Smooth muscle cell of the umbilical artery (primary cell): ENCODE data around the gene TNK1. TPM values are rescaled to one million over a fixed set of nuclear protein-coding genes. Genes with fewer than 3 reads are reported as not detected.

Source experiments
- total RNA-seq: library from RNA; depleted of rRNA; stranded (reverse); fragments of >200 nt; gene quantifications from 2 replicates; pipeline ENCODE4 v1.2.3, GENCODE V29; 2014

TNK1 gene
- 0.09 and 1.2 TPM in 2 replicates for total RNA-seq

DNA sequence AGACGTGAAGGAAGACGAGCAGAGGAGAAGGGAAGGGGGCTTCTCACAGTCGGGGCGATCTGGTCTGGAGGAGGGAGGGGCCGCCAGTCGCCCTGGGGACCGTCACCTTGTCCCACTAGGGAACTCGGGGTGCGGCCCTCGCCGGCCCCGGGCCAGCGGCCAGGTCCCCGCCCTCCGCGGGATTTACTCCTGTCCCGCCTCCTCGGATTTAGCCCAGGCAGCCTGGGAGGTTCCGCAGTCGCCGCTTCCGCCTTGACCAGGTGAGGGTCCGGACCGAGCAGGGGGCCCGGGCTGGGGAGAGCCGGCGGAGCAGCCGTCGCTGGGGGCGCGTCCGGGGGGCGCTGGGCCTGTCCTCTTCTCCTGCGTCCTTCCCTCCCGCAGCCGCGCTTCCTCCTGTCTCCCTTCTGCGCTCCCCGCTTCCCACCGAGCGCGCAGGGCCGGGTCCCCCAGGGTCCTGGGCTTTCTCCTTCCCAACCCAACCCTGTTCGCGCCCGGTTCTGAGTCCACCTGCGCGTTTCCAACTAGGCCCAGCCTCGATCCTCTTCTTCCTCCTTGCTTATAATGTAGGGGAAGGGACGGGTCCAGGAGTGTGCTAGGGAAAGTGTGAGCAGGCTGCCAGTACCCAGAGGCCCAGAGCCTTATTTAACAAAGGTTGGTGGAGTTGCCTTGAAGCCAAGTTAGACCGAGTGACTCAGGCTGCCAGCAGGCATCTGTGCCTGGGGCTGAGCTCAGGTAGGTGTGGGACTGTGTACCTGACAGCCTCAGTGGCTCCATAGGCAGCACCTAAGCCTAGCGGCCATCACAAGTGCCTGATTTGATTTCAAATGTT is at the start of gene TNK1:
Gene TNK1 (plus strand): TSS at position 235 of the 829 bp plus-strand sequence. CDS start 1,838 bp downstream, outside the sequence.

DNA sequence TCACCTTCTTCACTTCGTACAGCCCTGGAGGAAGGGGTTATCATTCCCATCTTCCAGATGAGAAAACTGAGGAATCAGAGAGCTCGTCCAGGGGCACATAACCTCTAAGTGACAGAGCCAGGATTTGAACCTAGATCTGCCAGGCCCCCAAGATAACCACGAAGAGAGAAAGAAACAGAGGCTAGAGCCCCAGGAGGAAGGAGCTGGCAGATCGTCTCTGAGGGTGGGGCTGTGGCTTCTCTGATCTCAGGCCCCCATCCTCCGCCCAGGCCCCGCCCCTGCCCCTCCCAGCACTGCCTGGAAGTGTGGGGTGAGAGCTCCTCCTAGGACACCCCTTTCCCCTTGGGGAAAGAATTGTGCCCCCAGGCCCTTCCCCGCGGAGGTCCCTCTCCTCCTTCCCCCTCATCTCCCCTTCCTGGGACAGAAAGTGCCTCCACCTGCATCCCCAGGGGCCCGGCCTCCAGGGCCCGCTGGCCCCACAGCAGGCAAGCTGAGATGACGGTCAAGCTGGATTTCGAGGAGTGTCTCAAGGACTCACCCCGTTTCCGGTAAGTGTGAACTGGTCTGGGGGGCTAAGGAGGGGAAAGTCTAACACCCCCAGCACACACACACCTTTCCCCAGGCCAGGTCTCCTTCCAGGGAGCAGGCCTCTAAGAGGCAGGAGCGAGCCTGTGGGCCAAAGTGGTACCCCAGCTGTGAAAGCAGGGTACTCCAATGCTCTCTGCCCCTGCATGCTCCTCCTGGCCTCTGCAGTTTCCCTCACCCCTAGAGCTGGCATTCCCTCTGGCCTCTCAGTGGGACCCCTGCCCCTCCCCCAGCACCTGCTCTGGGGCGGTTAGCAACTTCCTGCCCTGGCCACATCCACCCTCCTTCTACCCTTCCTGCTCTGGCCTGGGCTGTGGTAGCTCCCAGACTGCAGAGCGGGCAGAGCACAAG is 44.4 kb upstream of the TNK1 start, which contains the start of gene ACAP1:
Gene ACAP1 (plus strand): TSS at position 290 of the 936 bp plus-strand sequence. CDS start 206 bp downstream, at position 496.

DNA sequence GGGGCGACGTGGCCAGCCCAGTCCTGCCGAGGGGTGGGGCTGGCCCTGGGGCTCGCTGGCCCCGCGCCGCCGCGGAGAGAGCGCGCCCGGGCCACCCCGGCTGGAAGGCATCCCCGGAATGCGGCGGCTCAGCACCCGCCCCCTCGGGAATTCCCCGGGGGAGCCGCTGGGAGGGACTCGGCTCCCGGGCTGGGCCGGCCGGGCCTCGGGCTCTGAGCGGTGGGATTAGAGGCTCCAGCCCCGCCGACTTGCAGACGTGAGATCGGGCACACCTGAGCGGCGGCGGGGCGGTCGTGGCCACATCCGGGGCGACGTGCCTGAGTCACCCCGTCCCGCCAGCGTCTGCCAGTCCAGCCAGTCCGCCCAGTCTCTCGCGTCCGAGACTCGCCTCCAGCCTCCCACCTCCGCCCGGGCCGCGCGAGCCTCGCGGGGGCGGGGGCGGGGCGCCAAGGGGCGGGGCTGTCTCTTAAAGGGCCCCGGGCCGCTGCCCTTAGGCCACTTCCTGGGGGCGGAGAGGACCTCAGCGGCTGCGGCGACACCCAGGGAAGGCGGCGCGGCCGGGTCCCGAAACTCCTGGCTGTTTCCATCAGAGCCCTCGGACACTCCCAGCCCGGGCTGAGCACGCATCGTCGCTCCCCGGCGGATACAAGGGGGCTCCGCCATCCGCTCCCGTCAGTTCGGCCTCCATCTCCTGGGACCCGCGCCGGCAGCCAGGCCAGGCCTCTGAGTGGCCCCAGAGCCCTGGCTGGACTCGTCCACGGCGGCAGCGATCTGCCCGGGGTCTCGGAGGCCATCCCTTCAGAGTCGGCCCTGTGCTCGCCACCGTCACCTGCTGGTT is 29.0 kb upstream of the TNK1 start, which contains the start of gene KCTD11:
Gene KCTD11 (plus strand): TSS at position 498 of the 838 bp plus-strand sequence.

DNA sequence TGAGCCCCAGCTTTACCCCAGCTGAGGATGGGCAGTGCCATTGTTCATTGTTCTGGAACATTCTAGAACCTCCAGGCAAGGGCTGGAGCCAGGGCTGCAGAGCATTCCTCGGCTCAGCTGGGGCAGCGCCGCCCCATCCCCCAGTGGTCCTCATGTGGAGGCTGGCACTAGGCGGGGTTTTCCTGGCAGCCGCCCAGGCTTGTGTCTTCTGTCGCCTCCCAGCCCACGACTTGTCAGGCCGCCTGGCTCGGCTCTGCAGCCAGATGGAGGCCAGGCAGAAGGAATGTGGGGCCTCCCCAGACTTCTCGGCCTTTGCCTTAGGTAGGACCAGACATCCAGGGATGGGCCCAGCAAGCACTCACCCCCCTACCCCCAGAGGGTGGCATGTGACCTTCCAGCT is 25.8 kb upstream of the TNK1 start, which contains the start of gene TMEM95:
Gene TMEM95 (plus strand): TSS at position 104 of the 400 bp plus-strand sequence. CDS start 49 bp downstream, at position 153.

DNA sequence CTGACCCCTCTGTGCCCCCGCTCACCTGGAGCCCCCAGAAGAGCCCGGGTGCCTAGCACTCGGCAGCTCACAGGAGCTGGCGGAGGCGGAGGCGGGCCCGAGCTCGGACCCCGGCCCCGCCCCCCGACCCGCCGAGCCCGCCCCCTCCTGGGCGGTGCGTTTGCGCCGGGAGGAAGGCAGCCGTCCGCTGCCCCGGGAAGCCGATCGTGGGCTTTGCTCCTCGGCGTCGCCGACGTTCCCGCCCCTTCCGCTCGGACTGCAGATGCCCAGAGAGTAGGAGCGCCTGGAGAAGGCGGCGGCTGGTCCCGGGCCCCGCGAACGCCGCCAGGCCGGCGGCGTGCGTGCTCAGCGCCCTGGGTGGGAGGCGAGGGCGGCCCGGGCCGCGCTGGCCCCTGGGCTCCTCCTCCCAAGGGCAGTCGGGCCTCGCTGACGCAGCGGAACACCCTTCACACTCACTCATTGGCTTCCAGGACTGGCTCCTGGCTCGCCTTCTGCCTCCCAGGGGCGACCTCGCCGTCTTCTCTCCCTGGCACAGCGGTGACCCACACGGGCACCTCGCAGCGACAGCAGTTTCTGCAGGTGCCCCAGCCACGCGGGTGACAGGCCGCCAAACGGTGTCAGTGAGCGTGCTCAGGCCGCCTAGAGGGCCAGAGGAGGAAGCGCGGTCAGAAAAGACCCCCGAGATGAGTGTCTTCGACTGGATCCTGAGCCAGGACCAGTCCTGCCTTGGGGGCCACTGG is 13.7 kb downstream of the TNK1 start, which contains the start of gene PLSCR3:
Gene PLSCR3 (minus strand): TSS at position 74 of the 740 bp plus-strand sequence. CDS start 415 bp downstream, outside the sequence.

DNA sequence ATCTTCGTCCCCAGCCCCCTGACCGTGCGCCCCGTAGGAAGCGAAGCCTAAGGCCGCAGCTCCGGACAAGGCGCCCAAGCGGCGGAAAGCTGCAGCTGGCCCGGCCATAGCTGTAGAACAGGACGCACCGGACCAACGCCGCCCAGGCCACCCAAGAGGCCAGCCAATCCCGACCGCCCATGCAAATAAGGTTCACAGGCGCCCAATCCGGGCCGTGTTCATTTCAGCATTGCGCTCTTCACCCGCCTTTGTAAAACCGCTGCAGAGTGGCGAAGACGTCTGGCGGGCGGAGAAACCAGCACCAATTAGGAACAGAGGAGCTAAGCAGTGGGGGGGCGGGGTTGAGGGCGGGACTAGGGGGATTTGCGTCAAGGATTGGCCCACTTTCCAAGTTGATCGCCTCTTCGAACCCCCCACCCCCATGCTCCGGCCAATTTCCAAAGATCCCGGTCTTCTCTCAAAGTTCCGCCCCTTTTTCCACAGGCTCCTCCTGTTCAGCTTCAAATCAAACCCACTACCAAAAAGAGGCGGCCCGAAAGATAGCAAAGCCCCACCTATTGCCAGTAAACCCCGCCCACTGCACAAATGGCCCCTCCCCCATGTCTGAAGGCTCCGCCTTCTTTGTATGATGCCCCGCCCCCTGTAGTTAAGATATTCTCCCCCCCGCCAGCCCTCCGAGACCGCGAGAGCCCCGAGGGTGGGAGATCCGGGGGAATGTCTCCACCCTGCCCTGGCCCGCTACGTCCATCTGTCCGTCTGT is 23.3 kb downstream of the TNK1 start, which contains the start of gene TMEM256:
Gene TMEM256 (minus strand): TSS at position 121 of the 760 bp plus-strand sequence. CDS start 13 bp downstream, at position 108.

DNA sequence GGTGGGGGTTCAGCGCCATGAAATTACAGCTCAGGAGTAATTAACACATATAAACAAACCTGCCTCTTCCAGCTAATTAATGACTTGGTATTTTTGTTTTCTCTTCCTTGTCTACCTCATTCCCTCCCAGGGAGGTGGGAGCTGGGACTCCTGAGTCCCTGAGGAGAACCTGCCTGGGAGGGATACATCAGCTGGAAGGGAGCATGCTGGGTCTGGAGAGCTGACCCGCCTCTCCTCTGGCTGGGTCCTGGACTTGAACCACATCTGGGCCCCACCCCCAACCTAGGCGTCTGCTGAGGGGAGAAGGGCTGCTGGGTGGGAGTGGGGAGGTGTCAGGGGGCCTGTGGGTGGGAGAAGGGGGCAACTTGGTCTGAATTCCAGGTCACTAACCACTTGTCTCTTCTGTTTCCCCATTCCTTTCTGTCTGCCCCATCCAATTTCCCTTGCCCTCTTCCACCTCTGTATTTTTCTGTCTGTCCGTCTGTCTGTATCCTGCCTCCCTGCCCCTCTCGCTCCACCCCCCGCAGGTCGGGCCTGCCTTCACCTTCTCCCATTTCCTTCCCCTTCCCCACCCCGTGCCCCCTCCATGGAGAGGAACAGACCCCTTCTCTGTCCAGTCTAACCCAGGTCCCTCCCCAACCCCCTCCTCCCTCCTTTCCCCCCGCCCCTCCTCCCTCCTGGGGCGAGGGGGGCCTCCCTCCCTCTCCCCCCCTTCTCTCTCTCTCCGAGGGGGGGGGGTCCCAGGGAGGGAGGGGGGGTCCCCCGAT is 26.8 kb downstream of the TNK1 start, which contains the start of gene NLGN2:
Gene NLGN2 (plus strand): TSS at position 361 of the 767 bp plus-strand sequence. CDS start 411 bp downstream, outside the sequence.

DNA sequence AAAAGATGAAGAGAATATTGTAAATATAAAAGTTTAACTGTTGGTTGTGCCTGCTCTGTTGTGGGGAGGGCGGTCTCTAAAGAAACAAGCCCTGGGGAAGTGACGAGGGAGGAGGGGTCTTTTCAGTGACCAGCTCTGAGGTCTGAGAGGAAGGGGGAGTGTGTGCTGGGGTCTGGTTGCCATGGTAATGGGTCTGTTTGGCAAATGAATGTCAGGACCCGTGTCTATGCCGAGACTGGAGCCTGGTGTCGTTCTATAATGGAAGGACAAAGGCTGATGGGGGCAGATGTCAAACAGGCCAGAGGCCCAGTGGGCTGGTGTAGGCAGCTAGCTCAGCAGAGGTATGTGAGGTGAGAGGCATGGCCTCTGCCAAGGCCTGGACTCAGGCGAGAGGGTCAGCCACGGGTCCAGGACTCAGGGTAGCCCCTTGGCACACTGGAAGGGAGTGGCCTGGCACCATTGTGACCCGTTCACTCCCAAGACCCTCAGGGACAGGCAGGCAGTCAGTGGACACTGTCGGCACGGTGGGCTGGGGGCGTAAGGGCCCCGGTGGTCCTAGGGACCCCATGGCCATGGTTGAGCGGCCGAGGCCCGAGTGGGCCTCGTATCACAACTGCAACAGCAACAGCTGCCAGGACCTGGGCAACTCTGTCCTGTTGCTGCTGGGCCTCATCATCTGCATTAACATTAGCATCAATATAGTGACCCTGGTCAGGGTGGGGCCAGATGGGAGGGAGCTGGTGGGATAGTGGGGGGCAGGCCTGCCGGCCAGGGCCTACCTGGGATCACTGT is 39.1 kb downstream of the TNK1 start, which contains the start of gene SPEM1:
Gene SPEM1 (plus strand): TSS at position 506 of the 792 bp plus-strand sequence. CDS start 61 bp downstream, at position 567.

DNA sequence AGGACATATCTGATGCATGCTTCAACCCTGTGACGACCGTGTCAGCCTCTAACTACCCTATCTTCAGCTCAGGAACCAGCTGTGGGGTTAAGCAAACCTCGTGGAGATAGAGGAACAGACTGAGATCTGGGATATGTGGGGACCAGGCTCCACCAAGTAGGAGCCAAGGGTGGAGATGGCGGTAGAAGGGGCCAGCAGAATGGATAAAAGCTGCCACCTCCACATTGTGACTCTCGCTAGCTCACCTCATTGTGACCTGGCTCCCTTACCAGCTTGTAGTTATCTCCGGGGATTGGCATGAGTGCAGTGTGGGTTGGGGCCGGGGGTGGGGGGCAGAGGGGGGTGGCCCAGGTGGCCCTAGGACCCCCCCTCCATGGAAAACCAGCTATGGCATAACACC is 44.4 kb downstream of the TNK1 start, which contains the start of gene SPEM2:
Gene SPEM2 (plus strand): TSS at position 301 of the 400 bp plus-strand sequence. CDS start 73 bp downstream, at position 374.

DNA sequence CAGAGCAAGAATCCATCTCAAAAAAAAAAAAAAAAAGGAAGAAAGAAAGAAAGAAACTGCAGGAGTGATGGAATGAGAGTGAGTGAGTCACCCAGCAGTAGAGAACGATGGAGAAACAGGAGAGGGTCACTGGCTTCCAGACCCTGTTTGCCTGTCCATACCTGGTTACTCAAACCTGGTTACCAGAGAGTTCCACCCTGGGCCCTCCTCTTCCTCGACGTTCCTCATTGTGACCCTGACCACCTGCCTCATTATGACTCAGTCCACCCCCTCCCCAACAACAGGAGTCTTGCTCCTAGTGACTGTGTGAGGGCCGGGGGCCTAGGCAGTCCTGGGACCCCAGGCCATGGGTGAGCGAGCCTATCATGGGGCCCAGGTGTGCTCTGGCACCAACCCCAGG is 47.7 kb downstream of the TNK1 start, which contains the start of gene SPEM3:
Gene SPEM3 (plus strand): TSS at position 301 of the 400 bp plus-strand sequence. CDS start 46 bp downstream, at position 347.

Other genes starting within 250 kb of the TNK1 start
- 1.1 and 1.2 TPM in 2 replicates for gene ASGR1, start 201.7 kb upstream of the TNK1 start, total RNA-seq
- 28.8 and 39.5 TPM in 2 replicates for gene DLG4, start 161.3 kb upstream of the TNK1 start, total RNA-seq
- 209 and 256 TPM in 2 replicates for gene ACADVL, start 161.2 kb upstream of the TNK1 start, total RNA-seq
- 60.4 and 61.2 TPM in 2 replicates for gene DVL2, start 146.6 kb upstream of the TNK1 start, total RNA-seq
- gene PHF23, start 141.6 kb upstream of the TNK1 start, total RNA-seq = 33.0 and 41.3 TPM in 2 replicates
- 153 and 179 TPM in 2 replicates for gene GABARAP, start 138.6 kb upstream of the TNK1 start, total RNA-seq
- 32.1 and 51.9 TPM in 2 replicates for gene CTDNEP1, start 129.4 kb upstream of the TNK1 start, total RNA-seq
- 23.2 and 30.9 TPM in 2 replicates for gene ELP5, start 128.9 kb upstream of the TNK1 start, total RNA-seq
- 0.60 TPM in 1 of 2 replicates, not detected in the other for gene CLDN7, start 118.6 kb upstream of the TNK1 start, total RNA-seq
- gene SLC2A4, start 99.4 kb upstream of the TNK1 start, total RNA-seq = not detected in 2 replicates
- not detected in 2 replicates for gene YBX2, start 86.5 kb upstream of the TNK1 start, total RNA-seq
- 513 and 520 TPM in 2 replicates for gene EIF5A, start 73.5 kb upstream of the TNK1 start, total RNA-seq
- 24.6 and 29.5 TPM in 2 replicates for gene GPS2, start 65.7 kb upstream of the TNK1 start, total RNA-seq
- 20.8 and 24.0 TPM in 2 replicates for gene NEURL4, start 51.8 kb upstream of the TNK1 start, total RNA-seq
- 0.09 and 4.8 TPM in 2 replicates for gene ACAP1, start 44.6 kb upstream of the TNK1 start, total RNA-seq
- 14.6 and 15.1 TPM in 2 replicates for gene KCTD11, start 28.9 kb upstream of the TNK1 start, total RNA-seq
- gene TMEM95, start 25.9 kb upstream of the TNK1 start, total RNA-seq = not detected in 2 replicates
- gene PLSCR3, start 13.4 kb downstream of the TNK1 start, total RNA-seq = 22.3 and 65.3 TPM in 2 replicates
- gene TMEM256, start 23.0 kb downstream of the TNK1 start, total RNA-seq = 34.6 and 80.8 TPM in 2 replicates
- 15.1 and 24.1 TPM in 2 replicates for gene NLGN2, start 26.8 kb downstream of the TNK1 start, total RNA-seq
- gene SPEM1, start 39.2 kb downstream of the TNK1 start, total RNA-seq = not detected in 2 replicates
- gene SPEM2, start 44.5 kb downstream of the TNK1 start, total RNA-seq = not detected in 2 replicates
- gene SPEM3, start 47.8 kb downstream of the TNK1 start, total RNA-seq = not detected in 2 replicates
- 1.8 and 3.6 TPM in 2 replicates for gene TMEM102, start 54.3 kb downstream of the TNK1 start, total RNA-seq
- gene FGF11, start 58.4 kb downstream of the TNK1 start, total RNA-seq = 5.3 and 7.2 TPM in 2 replicates
- gene CHRNB1, start 64.0 kb downstream of the TNK1 start, total RNA-seq = 3.4 and 6.2 TPM in 2 replicates
- 19.6 and 28.2 TPM in 2 replicates for gene ZBTB4, start 98.5 kb downstream of the TNK1 start, total RNA-seq
- gene SLC35G6, start 100.4 kb downstream of the TNK1 start, total RNA-seq = not detected in 2 replicates
- 89.1 and 138 TPM in 2 replicates for gene POLR2A, start 103.3 kb downstream of the TNK1 start, total RNA-seq
- gene TNFSF12, start 168.0 kb downstream of the TNK1 start, total RNA-seq = 7.4 and 16.3 TPM in 2 replicates
- gene TNFSF13, start 177.7 kb downstream of the TNK1 start, total RNA-seq = 0.83 TPM in 1 of 2 replicates, not detected in the other
- gene SENP3, start 180.8 kb downstream of the TNK1 start, total RNA-seq = 64.1 and 68.3 TPM in 2 replicates
- gene CD68, start 198.5 kb downstream of the TNK1 start, total RNA-seq = 5.6 and 14.5 TPM in 2 replicates
- 66.1 and 69.8 TPM in 2 replicates for gene MPDU1, start 202.8 kb downstream of the TNK1 start, total RNA-seq
- gene SOX15, start 209.0 kb downstream of the TNK1 start, total RNA-seq = 0.30 and 0.32 TPM in 2 replicates
- gene FXR2, start 233.8 kb downstream of the TNK1 start, total RNA-seq = 50.5 and 56.3 TPM in 2 replicates
- gene SAT2, start 246.7 kb downstream of the TNK1 start, total RNA-seq = 18.7 and 37.4 TPM in 2 replicates
- gene SHBG, start 249.0 kb downstream of the TNK1 start, total RNA-seq = 0.37 TPM in 1 of 2 replicates, not detected in the other